A673 (cell line): ENCODE results near the gene SLC37A3. TPM values are rescaled to one million over a fixed set of nuclear protein-coding genes. Genes with fewer than 3 reads are reported as not detected.

Source experiments
- BruUV-seq: library from RNA; stranded (reverse); fragments of 400-500 nt; replicated peaks from 2 replicates; lab custom pipeline; 2021; lab: Mats Ljungman, UMichigan
- CTCF ChIA-PET: fragments of 300-600 bp; sonication (Branson Sonifier 250); formaldehyde crosslinking; loops from one replicate; lab custom pipeline; 2022; ENCODE audit warnings: antibody characterized with exemption; lab: Charles Lee
- POLR2A ChIA-PET: fragments of 300-600 bp; sonication (Branson Sonifier 250); formaldehyde crosslinking; loops from one replicate; lab custom pipeline; 2022; ENCODE audit warnings: antibody characterized with exemption; ENCODE audit not compliant: low non-redundant PET; lab: Charles Lee
- DNase-seq: peaks from one replicate; pipeline ENCODE4 v3.0.0-alpha.2; 2015; ENCODE audit warnings: low spot score
- H3K27ac ChIP-seq: fragments of 200-600 bp; sonication (generic); 2 replicates; pipeline ENCODE4 v1.5.1; 2016; ENCODE audit warnings: mixed run types, low read depth, mild to moderate bottlenecking, mixed read lengths, antibody characterized with exemption, low read length; ENCODE audit not compliant: poor library complexity, severe bottlenecking
- H3K27me3 ChIP-seq: fragments of 200-600 bp; sonication (generic); replicated peaks from 2 replicates; pipeline ENCODE4 v1.6.1; 2017; ENCODE audit warnings: mixed run types, low read depth, mild to moderate bottlenecking, mixed read lengths, antibody characterized with exemption, low read length; ENCODE audit not compliant: insufficient read depth, poor library complexity
- H3K36me3 ChIP-seq: fragments of 200-600 bp; sonication (generic); 2 replicates; pipeline ENCODE4 v1.6.1; 2016; ENCODE audit warnings: mixed run types, mild to moderate bottlenecking, mixed read lengths, antibody characterized with exemption, low read length; ENCODE audit not compliant: insufficient read depth, poor library complexity, severe bottlenecking
- H3K4me1 ChIP-seq: fragments of 200-600 bp; sonication (generic); 2 replicates; pipeline ENCODE4 v1.6.1; 2017; ENCODE audit warnings: mixed run types, mild to moderate bottlenecking, mixed read lengths, antibody characterized with exemption, low read length; ENCODE audit not compliant: insufficient read depth, poor library complexity, severe bottlenecking
- H3K4me3 ChIP-seq: fragments of 200-600 bp; sonication (generic); 2 replicates; pipeline ENCODE4 v1.5.1; 2016; ENCODE audit warnings: low read depth, mixed run types, mild to moderate bottlenecking, mixed read lengths, low read length; ENCODE audit not compliant: poor library complexity, severe bottlenecking
- H3K9me3 ChIP-seq: fragments of 200-600 bp; sonication (generic); 2 replicates; pipeline ENCODE4 v1.6.1; 2016; ENCODE audit warnings: mixed run types, low read depth, mild to moderate bottlenecking, mixed read lengths, antibody characterized with exemption, low read length; ENCODE audit not compliant: poor library complexity, severe bottlenecking
- CTCF ChIP-seq: fragments of 300-800, 200-600 bp; sonication (generic); conservative IDR thresholded peaks from 2 replicates; pipeline ENCODE4 v1.5.1; 2017; ENCODE audit warnings: low read depth, mild to moderate bottlenecking, antibody characterized with exemption, low read length, moderate library complexity, mixed read lengths
- EZH2 ChIP-seq: fragments of 200-600 bp; sonication (generic); IDR thresholded peaks from 2 replicates; pipeline ENCODE4 v1.6.1; 2017; ENCODE audit warnings: borderline replicate concordance, low read depth, mild to moderate bottlenecking, mixed read lengths, antibody characterized with exemption, low read length; ENCODE audit not compliant: poor library complexity, severe bottlenecking
- intact Hi-C: fragments of 100-400 bp; cut with micrococcal nuclease; formaldehyde crosslinking; loops from one replicate; pipeline ENCODE4 v1.10.0; 2022; ENCODE audit not compliant: unreplicated experiment
- total RNA-seq: library from RNA; stranded (reverse); gene quantifications from 2 replicates; pipeline ENCODE4 v1.2.3, GENCODE V29; 2021

Gene SLC37A3
- total RNA-seq, 1 experiment from 2014 or later = 34.7 TPM

GRCh38 chr7:140350056-140350455 lies 48.3 kb downstream of the SLC37A3 start:
- H3K4me1 ChIP-seq = no peaks in the 10 kb centered on the region
- intact Hi-C loops = no loop called here
- H3K27me3 ChIP-seq = no peaks in the 10 kb centered on the region
- H3K4me3 ChIP-seq = no peak overlapping the region
- ChIA-PET POLR2A (no interaction called here), CTCF (no interaction called here)
- TF ChIP-seq EZH2 (no peak), CTCF (no peak)
- no TSS peak for BruUV-seq
- DNase-seq = no peak
- no peak overlapping the region for H3K27ac ChIP-seq
- peaks cover 6% of the 10 kb centered on the region for H3K36me3 ChIP-seq
- no peaks in the 10 kb centered on the region for H3K9me3 ChIP-seq

GRCh38 chr7:140349144-140349771 lies 49.1 kb downstream of the SLC37A3 start:
- DNase-seq = no peak
- Histone ChIP-seq H3K27me3 (no peaks in the 10 kb centered on the region), H3K9me3 (no peaks in the 10 kb centered on the region), H3K4me1 (no peaks in the 10 kb centered on the region), H3K4me3 (no peak overlapping the region), H3K36me3 (peaks cover 6% of the 10 kb centered on the region), H3K27ac (no peak overlapping the region)
- ChIA-PET CTCF (no interaction called here), POLR2A (no interaction called here)
- TF ChIP-seq CTCF = no peak
- TF ChIP-seq EZH2 = no peak
- intact Hi-C loops = no loop called here
- BruUV-seq = no TSS peak

- Histone ChIP-seq H3K27me3 (no peaks in the 10 kb centered on the region), H3K4me3 (no peak overlapping the region), H3K27ac (no peak overlapping the region), H3K4me1 (no peaks in the 10 kb centered on the region), H3K9me3 (no peaks in the 10 kb centered on the region), H3K36me3 (peaks cover 3% of the 10 kb centered on the region)
- intact Hi-C loops = no loop called here
- CTCF ChIA-PET = no interaction called here
- DNase-seq = no peak
- POLR2A ChIA-PET = no interaction called here
- BruUV-seq = no TSS peak
- TF ChIP-seq EZH2 (no peak), CTCF (no peak)
Observed at GRCh38 chr7:140348161-140348849, 50.0 kb downstream of the SLC37A3 start.
